CD4-positive, alpha-beta T cell treated with Interleukin-15 for 4 hours (primary cell): ENCODE results near the gene UGT1A4.
"Not testable (repeated sequence)": the region's sequence is repeated elsewhere in the genome, so short reads cannot be mapped to it uniquely, and the experiment has no call there.

Experiments
- DNase-seq: peaks from one replicate; pipeline ENCODE4 v3.0.0-alpha.2; 2020; ENCODE audit warnings: low spot score

UGT1A4 gene

DNA sequence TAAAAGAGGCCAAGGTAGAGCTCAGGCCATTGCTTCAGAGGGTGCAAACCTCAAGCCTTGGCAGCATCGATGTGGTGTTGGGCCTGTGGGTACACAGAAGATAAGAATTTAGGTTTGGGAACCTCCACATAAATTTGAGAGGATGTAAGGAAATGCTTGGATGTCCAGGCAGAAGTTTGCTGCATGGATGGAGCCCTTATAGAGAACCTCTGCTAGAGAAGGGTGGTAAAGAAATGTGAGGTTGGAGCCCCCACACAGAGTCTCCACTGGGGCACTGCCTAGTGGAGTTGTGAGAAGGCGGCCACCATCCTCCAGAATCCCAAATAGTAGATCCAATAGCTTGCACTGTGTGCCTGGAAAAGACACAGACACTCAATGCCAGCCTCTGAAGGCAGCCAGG is 32.2 kb downstream of the UGT1A4 start:
- DNase-seq, result not testable (repeated sequence)

DNA sequence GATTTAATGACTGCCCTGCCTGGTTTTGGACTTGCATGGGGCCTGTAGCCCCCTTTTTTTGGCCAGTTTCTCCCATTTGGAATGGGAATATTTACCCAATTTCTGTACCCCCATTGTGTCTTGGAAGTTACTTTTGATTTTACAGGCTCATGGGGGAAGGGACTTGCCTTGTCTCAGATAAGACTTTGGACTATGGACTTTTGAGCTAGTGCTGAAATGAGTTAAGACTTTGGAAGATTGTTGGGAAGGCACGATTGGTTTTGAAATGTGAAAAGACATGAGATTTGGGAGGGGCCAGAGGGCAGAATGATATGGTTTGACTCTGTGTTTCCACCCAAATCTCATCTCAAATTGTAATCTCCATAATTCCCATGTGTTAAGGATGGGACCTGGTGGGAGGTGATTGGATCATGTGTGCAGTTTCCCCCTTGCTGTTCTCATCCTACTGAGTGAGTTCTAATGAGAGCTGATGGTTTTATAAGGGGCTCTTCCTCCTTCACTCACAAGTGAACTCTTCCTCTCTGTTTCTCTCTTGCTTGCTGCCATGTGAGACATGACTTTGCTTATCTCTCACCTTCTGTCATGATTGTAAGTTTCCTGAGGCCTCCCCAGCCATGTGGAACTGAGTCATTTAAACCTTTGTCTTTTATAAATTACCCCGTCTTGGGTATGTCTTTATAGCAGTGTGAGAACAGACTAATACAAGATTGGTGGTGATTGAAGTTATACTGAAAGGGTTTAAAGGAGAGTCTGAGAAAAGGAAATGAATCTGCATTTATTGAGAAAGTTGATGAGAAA is 32.9 kb downstream of the UGT1A4 start:
- DNase-seq, result not testable (repeated sequence)

DNA sequence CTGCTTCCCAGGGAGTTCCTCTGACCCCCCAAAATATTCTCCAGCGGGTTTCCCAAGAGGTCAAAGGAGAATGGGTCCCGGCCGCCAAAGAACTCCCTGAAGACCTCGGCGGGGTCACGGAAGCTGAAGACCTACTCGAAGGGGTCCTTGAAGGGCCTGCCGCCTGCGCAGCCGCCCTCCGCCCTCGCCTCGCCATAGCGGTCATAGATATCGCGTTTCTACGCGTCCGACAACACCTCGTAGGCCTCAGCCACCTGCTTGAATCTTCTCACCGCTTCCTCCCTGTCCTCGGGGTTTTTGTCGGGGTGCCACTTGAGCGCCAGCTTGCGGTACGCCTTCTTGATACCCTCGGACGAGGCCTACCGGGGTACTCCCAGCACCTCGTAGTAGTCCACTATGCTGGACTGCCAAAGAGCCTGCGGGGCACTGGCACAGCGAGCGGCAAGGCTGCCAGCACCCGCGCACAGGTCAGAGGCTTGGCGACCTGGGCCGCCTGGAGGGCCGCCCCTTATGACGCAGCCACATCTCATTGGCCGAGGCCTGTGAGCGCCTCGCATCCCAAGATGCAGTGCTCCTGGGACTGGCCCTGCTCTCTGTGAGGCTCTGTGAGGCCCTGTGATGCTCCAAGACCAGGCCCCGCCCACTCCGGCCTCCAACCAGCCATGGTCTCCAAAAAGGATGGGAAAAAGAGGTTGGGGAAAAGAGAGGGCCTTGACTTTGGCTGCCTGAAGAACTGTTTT is 36.5 kb downstream of the UGT1A4 start:
- DNase-seq, result no peak

DNA sequence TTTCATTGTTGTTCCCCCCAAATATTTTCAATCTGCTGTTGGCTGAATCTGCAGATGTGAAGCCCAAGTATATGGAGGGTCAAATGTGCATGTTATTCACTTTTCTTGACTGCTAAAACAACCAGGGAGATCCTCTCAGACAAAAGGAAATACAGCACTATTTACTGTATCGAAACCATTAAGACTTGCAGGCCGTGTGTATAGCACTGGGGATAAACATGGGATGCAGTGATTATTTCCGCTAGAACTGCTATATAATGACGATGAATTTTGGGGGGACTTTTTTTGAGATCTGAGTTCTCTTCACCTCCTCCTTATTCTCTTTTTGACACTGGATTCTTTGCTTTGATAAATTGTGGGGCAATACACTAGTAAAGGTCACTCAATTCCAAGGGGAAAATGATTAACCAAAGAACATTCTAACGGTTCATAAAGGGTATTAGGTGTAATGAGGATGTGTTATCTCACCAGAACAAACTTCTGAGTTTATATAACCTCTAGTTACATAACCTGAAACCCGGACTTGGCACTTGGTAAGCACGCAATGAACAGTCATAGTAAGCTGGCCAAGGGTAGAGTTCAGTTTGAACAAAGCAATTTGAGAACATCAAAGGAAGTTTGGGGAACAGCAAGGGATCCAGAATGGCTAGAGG is 38.0 kb downstream of the UGT1A4 start:
- no peak for DNase-seq

- no peak for DNase-seq
Observed at GRCh38 chr2:233758141-233758540, 39.6 kb downstream of the UGT1A4 start.

GRCh38 chr2:233758849-233759248 is 40.3 kb downstream of the UGT1A4 start:
- DNase-seq, result no peak

GRCh38 chr2:233760043-233760442 is 41.5 kb downstream of the UGT1A4 start, which contains the start of gene UGT1A1:
TSS of gene UGT1A1 (plus strand) at chr2:233760270. CDS start at chr2:233760288, 18 bp downstream.
- DNase-seq, result no peak

- DNase-seq, result no peak
Observed at GRCh38 chr2:233761040-233761769, 42.7 kb downstream of the UGT1A4 start.

- no peak for DNase-seq
Observed at GRCh38 chr2:233764264-233764663, 45.7 kb downstream of the UGT1A4 start.

- DNase-seq, result no peak
Observed at GRCh38 chr2:233764761-233765160, 46.2 kb downstream of the UGT1A4 start.

DNA sequence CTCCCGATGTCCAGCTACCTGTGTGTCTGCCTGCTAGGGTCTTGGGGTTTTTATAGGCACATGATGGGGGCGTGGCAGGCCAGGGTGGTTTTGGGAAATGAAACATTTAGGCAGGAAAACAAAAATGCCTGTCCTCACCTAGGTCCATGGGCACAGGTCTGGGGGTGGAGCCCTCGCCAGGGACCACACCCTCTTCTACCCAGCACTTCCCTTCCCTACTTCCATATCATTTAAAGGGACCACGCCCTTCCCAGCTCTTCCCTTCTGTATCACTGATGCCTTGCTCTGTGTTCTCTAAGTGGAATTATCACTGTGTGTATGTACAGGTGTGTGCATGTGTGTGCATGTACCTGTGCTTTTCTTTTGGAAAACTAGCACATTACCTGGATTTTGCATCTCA is 47.9 kb downstream of the UGT1A4 start:
- no peak for DNase-seq

GRCh38 chr2:233768076-233768475 is 49.5 kb downstream of the UGT1A4 start:
- DNase-seq, result no peak

GRCh38 chr2:233769260-233769659 is 50.7 kb downstream of the UGT1A4 start:
- DNase-seq, result no peak

DNA sequence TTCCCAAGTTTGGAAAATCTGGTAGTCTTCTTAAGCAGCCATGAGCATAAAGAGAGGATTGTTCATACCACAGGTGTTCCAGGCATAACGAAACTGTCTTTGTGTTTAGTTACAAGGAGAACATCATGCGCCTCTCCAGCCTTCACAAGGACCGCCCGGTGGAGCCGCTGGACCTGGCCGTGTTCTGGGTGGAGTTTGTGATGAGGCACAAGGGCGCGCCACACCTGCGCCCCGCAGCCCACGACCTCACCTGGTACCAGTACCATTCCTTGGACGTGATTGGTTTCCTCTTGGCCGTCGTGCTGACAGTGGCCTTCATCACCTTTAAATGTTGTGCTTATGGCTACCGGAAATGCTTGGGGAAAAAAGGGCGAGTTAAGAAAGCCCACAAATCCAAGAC is 53.6 kb downstream of the UGT1A4 start:
- DNase-seq, result no peak

DNA sequence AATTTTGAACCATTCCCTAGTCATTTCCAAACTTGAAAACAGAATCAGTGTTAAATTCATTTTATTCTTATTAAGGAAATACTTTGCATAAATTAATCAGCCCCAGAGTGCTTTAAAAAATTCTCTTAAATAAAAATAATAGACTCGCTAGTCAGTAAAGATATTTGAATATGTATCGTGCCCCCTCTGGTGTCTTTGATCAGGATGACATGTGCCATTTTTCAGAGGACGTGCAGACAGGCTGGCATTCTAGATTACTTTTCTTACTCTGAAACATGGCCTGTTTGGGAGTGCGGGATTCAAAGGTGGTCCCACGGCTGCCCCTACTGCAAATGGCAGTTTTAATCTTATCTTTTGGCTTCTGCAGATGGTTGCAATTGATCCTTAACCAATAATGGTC is 54.0 kb downstream of the UGT1A4 start:
- DNase-seq, result no peak

- no peak for DNase-seq
Observed at GRCh38 chr2:233773854-233774253, 55.3 kb downstream of the UGT1A4 start.

DNA sequence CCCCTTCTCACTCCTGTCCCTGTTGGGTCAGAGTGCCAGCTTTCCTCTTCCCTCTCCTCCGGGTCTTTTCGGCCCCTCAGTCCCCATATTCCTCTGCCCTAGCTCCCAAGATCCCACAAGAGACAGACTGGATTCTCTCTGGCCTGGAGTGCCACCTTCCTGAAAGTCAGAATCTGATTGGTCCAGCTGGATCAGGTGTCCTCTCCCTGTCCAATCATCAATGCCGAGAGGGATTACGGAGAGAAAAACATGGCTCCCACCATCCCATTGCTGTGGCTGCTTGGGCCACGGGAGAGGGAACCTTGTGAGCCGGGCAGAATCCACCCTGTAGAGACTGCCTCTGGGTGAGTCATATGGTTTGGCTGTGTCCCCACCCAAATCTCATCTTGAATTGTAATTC is 56.9 kb downstream of the UGT1A4 start:
- DNase-seq, result no peak

DNA sequence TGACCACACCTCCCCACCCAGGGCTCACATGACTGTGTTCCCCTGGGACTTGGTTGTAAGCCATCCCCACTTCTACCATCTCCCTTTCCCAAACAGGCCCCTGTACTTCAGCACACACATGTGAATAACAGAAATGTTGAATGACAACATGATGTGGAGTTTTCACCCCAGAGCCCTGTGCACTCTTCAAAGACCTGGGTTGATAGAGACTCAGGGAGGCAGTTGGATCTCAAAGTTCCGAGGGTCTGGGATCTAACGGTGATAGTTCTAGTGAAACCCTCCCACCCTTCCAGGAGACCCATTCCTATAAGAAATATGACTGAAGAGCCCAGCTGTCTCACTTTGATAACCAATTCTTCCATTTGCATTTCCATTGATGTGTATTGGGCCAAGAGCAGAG is 59.5 kb downstream of the UGT1A4 start, which contains the start of gene MROH2A:
MROH2A (plus strand) TSS at position 301 of the 400 bp plus-strand sequence. CDS start 1,029 bp downstream, outside the sequence.
- DNase-seq, result no peak

DNA sequence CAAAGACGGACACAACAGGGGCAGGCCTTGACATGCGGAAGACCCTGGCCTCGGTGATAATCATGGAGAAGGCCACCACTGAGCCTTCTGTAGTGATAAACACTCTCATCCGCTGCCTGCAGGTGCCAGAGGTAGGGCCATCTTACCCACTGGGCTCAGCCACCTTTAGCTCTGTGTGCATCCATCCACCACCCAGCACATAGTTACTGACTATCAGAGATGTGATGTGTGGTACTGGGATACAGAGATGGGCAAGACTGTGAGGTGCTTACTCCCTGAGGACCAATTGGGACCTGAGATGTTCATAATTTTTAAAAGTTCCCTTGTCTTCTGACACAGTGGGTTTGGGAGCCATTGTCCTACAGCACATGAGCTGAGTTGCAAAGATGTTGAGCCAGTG is 61.2 kb downstream of the UGT1A4 start:
- DNase-seq, result no peak

GRCh38 chr2:233780771-233781170 is 62.2 kb downstream of the UGT1A4 start:
- no peak for DNase-seq

DNA sequence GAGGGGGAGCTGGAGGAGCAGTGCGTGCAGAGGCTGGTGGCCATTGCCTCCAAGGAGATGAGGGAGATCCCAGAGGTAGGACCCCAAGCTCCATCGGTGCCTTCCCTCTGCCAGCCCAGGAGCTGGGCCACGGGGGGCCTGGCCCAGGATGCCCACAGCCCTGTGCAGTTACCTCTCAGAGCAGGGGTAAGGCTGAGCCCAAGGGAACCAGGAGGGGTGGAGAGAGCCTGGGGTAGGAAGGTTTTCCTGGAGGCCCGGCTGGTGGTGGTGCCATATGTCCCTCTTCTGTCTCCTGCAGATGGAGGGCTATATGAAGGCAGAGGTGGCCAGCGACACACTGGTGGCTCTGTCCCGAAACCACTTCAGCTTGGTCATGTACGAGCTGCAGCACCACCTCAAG is 71.0 kb downstream of the UGT1A4 start:
- no peak for DNase-seq
